GM19193 (cell line): ENCODE results near the gene ACOT6.

Experiments
- POLR2A ChIP-seq: IDR thresholded peaks from 4 replicates; pipeline ENCODE4 v1.6.1; 2011; ENCODE audit not compliant: insufficient read depth, insufficient read length; ENCODE audit errors: extremely low read depth

ACOT6 gene, protein sequence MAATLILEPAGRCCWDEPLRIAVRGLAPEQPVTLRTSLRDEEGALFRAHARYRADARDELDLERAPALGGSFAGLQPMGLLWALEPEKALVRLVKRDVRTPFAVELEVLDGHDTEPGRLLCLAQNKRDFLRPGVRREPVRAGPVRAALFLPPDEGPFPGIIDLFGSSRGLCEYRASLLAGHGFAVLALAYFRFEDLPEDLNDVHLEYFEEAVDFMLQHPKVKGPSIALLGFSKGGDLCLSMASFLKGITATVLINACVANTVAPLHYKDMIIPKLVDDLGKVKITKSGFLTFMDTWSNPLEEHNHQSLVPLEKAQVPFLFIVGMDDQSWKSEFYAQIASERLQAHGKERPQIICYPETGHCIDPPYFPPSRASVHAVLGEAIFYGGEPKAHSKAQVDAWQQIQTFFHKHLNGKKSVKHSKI

DNA sequence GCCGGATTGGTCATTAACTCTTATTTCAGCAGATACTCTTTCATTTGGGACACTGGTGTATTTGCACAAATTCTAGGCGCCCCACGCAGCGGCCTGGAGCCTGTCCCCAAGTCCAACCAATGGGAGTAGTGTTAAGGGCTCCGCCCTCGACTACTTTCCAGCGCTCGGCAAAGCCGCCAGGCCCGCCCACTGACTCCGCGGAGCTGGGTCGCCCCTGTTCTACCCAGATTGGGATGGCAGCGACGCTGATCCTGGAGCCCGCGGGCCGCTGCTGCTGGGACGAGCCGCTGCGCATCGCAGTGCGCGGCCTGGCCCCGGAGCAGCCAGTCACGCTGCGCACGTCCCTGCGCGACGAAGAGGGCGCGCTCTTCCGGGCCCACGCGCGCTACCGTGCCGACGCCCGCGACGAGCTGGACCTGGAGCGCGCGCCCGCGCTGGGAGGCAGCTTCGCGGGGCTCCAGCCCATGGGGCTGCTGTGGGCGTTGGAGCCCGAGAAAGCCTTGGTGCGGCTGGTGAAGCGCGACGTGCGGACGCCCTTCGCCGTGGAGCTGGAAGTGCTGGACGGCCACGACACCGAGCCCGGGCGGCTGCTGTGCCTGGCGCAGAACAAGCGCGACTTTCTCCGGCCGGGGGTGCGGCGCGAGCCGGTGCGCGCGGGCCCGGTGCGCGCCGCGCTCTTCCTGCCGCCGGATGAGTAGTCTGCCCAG lies at the start of gene ACOT6:
TSS of gene ACOT6 (plus strand) at position 179 of the 707 bp plus-strand sequence. CDS start at position 234, 55 bp downstream.
- no peak for TF ChIP-seq POLR2A

DNA sequence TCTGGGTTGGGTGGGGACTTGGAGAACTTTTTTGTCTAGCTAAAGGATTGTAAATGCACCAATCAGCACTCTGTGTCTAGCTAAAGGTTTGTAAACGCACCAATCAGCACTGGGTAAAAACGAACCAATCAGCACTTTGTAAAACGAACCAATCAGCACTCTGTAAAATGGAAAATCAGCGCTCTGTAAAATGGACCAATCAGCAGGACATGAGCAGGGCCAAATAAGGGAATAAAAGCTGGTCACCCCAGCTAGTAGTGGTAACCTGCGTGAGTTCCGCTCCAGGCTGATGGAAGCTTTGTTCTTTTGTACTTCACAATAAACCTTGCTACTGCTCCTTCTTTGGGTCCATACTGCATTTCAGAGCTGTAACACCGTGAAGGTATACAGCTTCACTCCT lies 45.0 kb upstream of the ACOT6 start:
- no peak for TF ChIP-seq POLR2A

DNA sequence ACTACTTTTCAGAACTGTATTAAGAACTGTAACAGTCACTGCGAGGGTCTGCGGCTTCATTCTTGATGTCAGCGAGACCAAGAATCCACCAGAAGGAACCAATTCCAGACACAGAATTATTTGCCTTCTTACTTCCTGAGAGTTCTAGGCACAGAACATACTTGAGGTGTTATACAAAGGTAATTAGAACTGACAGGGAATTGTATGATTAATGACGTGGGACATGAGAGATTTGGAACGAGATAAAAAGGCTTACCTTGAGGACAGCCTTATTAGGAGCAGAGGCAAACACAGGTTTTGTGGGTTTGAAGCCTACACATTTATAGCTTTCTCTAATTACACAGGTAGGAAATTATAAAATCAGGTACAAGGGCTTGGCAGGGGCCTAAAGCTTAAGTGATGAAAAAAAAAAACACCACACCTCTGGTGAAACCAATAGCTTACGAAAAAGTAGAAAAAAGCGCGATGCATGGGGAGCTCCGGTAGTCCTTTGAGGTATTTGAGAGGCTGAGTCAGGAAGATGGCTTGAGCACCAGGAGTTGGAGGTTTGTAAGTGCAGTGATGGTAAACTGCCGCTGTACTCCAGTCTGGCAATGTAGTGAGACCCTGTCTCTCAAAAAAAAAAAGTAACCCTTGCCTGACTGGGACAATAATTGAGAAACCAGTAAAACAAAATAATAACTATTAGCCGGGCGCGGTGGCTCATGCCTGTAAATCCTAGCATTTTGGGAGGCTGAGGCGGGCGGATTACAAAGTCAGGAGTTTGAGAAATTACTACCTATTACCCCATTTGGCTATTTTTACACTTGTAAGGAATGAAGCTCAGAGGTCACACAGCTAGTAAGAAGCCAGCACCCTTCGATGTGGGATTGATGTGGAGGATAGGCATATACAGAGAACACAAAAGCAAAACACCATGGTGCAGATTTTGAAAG lies 44.1 kb upstream of the ACOT6 start:
- no peak for TF ChIP-seq POLR2A

DNA sequence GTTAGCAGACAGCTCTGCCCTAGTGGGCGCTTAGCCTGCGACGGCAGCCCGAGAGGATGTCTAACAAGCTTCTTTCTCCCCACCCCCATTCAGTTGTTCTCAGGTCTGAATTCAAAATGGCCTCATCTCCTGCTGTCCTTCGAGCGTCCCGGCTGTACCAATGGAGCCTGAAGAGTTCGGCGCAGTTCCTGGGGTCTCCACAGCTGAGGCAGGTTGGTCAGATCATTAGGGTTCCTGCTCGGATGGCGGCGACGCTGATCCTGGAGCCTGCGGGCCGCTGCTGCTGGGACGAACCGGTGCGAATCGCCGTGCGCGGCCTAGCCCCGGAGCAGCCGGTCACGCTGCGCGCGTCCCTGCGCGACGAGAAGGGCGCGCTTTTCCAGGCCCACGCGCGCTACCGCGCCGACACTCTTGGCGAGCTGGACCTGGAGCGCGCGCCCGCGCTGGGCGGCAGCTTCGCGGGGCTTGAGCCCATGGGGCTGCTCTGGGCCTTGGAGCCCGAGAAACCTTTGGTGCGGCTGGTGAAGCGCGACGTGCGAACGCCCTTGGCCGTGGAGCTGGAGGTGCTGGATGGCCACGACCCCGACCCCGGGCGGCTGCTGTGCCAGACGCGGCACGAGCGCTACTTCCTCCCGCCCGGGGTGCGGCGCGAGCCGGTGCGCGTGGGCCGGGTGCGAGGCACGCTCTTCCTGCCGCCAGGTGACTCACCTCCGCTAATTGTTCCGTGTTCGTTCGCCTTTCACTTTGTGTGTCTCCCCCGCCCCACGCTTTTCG lies 42.9 kb upstream of the ACOT6 start, which contains the start of gene ACOT2:
TSS of gene ACOT2 (plus strand) at position 29 of the 774 bp plus-strand sequence. CDS start at position 57, 28 bp downstream.
- peak; percentile 71 for TF ChIP-seq POLR2A

DNA sequence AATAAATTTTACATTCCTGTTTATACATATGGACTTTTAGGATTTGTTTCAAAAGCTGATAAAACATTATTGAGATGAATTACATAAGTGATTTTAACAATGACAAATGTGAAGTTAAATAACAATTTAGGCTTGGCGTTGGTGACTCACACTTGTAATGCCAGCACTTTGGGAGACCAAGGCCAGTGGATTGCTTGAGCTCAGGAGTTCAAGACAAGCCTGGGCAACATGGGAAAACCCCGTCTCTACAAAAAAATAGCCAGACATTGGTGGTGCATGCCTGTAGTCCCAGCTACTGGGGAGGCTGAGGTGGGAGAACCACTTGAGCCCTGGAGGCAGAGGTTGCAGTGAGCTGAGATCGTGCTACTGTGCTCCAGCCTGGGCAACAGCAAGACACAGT lies 35.9 kb upstream of the ACOT6 start:
- TF ChIP-seq POLR2A: no peak

DNA sequence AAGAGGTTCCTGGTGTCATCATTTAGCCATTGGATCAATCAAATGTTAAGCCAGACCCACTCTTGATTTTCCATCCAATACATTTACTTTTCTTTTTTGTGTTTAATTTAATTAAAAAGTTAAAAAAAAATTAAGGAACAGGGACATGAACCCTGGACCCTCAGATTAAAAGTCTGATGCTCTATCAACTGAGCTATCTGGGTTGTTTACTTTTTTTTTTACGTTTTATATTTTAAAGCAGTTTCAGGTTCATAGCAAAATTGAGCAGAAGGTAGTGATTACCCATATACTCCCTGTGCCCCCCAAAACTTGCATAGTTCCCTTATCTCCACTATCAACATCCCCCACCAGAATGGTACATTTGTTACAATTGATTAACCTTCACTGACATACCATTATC lies 23.6 kb upstream of the ACOT6 start:
- TF ChIP-seq POLR2A: no peak

DNA sequence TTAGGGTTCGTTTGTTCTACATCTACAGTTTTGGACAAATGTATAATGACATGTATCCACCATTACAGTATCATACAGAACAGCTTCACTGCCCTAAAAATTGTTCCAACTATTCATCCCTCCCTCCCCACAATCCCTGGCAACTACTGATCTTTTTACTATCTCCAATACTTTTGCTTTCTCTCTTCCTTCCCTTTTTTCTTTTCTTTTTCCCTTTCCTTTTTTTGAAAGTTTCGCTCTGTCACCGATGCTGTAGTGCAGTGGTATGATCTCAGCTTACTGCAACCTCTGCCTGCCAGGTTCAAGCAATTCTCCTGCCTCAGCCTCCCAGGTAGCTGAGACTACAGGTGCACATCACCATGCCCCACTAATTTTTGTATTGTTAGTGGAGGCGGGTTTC lies 23.2 kb upstream of the ACOT6 start:
- no peak for TF ChIP-seq POLR2A

DNA sequence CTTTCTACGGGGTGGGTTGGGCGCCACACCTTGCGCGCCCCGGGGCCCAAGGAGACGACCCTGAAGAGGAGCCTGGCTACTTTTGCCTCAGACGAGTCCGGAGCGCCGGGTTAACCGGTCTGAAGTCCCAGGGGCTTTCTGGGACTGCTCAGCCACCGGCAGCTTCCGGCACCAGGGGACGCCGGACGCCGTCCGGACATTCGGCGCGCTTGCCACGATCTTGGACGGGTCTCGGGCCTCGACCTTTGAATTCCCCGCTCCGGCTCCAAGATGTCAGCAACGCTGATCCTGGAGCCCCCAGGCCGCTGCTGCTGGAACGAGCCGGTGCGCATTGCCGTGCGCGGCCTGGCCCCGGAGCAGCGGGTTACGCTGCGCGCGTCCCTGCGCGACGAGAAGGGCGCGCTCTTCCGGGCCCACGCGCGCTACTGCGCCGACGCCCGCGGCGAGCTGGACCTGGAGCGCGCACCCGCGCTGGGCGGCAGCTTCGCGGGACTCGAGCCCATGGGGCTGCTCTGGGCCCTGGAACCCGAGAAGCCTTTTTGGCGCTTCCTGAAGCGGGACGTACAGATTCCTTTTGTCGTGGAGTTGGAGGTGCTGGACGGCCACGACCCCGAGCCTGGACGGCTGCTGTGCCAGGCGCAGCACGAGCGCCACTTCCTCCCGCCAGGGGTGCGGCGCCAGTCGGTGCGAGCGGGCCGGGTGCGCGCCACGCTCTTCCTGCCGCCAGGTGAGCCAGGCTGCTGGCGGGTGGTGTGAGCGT lies 20.4 kb upstream of the ACOT6 start, which contains the start of gene ACOT4:
TSS of gene ACOT4 (plus strand) at position 184 of the 760 bp plus-strand sequence. CDS start at position 271, 87 bp downstream.
- peak; percentile 53 for TF ChIP-seq POLR2A

- TF ChIP-seq POLR2A: no peak
Measured at GRCh38 chr14:73594491-73594890, 17.8 kb upstream of the ACOT6 start.

DNA sequence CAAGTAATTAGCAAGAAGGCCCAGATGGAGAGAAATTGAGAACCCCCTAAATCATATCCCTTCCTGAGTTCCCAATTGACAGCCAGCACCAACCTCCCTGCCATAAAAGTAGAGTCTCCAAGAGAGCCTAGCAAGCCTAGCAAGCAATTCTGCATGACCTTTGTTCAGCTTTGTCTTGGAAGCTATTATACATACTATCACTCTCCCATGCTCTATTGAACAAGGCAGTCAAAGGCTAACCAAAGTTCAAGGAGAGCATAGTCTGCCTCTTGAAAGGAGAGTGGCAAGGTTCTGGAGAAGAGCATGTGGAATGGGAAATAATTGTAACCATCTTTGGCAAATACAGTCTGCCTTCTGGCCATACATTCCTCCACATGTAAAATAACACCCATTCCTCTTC lies 12.8 kb upstream of the ACOT6 start:
- no peak for TF ChIP-seq POLR2A

DNA sequence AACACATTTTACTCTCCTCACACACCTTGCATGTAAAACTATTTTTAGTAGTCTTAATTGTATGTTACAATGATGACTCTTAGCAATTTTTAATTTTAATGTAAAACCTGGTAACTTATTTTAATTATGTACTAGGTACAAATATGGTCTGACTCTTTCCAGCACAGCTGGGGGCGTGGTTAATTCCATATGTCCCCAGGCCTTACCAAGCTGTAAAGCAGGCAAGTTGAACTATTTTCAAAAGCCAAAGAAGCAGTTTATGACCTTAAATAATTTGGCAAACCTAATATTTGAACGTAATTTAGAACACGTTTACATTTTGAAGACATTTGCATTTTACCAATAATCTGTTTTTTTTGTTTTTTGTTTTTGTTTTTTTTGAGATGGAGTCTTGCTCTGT lies 9.3 kb upstream of the ACOT6 start:
- TF ChIP-seq POLR2A: no peak

DNA sequence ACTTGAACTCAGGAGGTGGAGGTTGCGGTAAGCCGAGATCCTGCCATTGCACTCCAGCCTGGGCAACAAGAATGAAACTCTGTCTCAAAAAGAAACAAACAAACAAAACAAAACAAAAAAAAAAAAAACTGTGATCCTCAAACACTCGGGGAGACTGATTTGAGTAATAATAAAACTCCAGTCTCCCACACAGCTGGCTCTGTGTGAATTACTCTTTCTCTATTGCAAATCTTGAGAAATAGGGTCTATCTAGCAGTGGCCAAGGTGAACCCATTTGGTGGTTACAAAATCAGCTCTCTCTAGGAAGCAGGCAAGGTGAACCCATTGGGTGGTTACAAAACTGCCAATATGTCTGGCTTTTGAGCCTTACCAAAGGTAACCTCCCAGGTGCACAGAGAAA lies 6.0 kb upstream of the ACOT6 start:
- no peak for TF ChIP-seq POLR2A

DNA sequence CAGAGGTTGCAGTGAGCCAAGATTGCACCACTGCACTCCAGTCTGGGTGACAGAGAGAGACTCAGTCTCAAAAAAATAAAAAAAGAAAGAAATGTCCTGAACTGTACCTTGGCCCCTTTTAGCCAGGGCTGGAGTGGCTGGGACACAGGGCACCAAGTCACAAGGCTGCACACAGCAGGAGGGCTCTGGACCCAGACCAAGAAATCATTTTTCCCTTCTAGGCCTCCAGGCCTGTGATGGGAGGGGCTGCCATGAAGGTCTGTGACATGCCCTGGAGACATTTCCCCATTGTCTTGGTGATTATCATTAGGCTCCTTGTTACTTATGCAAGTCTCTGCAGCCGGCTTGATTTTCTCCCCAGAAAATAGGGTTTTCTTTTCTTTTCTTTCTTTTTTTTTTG lies 5.1 kb upstream of the ACOT6 start:
- no peak for TF ChIP-seq POLR2A
